LNCAP (cell line): ENCODE results near the gene SLC30A7.

ENCODE experiments used
- TF ChIP-seq, protein P1 (sequence below): fragments of 450-650 bp; IDR thresholded peaks from 2 replicates; pipeline ENCODE4 v1.5.1; 2017; ENCODE audit warnings: mild to moderate bottlenecking

Gene SLC30A7

DNA sequence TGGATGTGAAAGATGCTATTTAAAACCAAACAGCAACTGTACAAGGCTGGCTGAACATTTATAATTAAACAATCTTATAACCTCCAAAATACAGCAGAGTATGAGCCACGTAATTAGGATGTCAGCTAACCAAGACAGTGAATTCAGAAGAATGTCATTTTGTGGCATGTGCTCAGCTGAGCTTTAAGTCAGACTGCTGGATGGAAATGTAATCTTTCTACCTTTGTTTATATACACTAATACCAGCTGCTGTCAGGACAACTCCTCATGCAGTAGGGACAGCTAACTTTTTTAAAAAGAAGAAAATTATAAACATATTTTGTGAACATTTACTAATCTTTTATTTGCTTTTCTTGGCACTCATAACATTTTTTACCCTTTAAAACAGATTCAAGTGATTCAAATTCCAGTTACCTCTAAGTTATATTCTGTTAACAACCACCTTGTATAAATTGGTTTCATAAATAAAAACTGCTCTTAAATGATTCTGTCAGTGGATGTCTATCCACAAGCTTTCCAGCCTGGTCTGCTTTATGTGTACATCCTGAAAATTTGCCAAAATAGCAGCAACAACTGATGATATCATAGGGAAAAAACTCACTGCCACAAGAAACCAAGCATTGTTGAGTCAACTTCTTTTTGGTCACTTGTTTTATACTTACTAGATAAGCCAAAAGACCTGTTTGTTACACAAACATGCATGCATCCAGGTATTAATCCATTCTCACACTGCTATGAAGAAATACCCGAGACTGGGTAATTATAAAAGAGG, 93.6 kb downstream of the SLC30A7 start:
- TF ChIP-seq, protein P1, sequence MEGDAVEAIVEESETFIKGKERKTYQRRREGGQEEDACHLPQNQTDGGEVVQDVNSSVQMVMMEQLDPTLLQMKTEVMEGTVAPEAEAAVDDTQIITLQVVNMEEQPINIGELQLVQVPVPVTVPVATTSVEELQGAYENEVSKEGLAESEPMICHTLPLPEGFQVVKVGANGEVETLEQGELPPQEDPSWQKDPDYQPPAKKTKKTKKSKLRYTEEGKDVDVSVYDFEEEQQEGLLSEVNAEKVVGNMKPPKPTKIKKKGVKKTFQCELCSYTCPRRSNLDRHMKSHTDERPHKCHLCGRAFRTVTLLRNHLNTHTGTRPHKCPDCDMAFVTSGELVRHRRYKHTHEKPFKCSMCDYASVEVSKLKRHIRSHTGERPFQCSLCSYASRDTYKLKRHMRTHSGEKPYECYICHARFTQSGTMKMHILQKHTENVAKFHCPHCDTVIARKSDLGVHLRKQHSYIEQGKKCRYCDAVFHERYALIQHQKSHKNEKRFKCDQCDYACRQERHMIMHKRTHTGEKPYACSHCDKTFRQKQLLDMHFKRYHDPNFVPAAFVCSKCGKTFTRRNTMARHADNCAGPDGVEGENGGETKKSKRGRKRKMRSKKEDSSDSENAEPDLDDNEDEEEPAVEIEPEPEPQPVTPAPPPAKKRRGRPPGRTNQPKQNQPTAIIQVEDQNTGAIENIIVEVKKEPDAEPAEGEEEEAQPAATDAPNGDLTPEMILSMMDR, result no peak

DNA sequence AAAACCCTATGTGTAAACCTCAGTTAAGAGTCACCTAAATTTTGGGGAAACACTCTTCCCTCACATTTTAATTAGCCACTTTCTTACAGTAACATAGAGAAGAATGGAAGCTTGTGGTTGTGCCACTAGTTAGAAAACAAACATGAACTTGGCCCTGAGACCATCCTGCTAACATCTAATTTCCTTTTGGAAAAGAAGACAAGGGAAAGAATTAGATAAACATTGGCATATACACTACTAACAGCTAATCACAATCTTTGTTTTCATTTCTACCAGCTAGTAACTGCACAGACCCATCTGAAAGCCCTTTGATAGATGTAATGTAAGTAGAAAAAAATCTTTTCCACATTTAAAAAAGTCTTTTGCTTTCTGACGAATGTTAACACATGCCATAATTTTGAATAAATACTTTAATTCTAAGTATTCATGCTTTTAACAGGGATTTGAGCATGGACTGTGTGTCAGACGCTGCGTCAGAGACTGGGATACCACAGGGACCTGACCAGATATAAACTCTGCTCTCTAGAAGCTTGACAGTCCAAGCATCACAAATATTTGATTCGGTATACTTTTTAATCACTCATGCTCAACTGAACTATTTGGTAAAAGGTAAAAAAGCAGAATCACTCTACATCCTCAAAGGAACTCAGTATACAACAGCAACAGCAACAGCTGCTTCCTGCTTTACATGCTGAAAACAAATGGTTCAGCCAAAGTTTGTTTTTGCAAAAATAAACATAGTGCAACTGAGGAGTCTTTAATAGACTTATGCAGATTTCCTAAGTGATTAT, 99.5 kb downstream of the SLC30A7 start:
- TF ChIP-seq, protein P1, result no peak

DNA sequence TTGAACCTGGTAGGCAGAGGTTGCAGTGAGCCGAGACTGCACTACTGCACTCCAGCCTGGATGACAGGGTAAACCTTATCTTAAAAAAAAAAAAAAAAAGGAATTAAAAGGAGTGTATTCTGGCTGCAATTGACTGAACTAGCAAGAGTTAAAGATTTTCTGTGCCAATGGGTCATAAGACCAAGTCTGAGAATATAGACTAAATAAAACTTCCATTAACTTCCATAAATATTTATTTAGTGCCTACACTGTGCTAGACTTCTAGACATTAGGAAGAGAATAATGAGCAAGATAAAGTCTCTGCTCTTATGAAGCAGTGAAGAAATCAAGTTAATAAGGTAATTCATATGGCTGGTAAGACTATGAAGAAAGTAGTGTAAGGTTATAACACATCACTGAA, 102.5 kb downstream of the SLC30A7 start:
- TF ChIP-seq, protein P1, result no peak

DNA sequence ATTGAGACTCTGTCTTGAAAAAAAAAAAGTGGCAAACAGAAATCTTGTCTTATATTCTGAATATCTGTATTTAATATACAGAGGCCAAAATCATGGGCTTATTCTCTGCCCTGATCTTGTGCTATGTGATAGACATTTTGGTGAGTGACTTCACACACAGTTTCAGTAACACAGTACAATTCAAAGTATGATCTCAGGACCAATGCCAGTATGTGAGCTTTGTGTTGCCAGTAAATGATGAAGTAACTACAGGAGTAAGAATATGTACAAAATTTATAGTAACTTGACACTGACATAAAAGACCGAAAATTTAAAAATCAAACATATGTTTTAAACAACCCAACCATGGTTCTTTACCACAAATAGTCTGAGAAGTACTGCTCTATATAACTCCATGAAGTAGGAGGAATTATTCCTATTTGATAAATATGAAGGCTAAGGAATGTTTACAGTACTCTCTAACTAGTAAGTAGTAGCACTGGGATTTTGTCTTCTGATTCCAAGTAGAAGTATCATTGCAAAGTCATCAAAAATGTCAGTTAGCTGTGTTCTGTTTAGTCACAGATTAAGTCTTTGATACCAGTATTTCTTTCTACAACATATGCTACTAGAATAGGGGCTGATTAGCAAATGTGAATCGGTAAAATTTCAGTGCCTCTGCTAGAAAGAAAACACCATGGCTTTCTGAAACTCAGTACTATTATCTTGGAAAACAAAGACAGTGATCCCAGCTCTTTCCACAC, 104.4 kb downstream of the SLC30A7 start:
- TF ChIP-seq, protein P1, result no peak

DNA sequence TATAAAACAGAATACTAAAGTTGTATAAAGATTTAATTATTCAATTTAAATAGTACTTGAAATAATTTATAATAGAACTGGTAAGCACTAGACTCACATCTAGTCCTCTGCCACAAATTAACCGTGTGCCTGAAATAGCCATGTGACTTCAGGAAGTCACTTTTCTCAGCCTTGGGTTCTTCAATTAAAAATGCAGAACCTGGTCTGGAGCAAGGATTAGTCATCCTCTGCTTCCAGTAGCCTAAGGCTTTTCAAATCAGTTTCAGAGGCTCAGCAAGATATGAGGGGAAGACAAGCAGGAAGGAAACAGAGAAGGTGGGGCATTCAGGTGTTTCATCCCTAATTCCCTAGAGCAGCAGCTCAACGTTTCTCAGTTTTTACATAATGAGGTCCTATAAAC, 106.7 kb downstream of the SLC30A7 start:
- TF ChIP-seq, protein P1, result no peak

DNA sequence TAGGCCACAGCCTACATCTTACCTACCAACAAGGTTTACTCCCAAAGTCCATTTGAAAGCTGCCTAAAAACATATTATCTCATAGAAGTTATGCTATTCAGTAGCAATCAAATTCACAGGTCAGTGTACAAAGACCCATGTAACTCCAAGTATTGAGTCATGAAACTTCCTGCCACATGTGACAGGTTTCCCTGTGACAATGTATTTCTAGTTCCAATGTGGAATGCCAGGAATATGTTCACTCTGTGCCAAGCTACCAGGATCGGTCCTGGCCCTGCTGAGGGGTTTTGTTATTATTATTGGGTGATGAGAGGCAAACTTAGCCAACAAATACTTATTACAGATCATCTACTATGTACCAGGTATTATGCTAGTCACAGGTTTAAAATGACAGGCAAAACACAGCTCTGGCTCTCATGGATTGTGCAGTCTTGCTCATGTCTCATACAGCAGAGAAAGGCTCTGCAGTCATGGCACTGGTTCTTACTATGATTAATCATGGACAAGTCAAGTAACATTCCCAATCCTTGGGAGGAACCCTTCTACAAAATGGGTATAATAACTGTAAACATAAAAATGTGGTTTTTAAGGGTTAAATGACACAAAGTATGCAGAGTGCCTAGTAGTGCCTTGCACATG, 107.2 kb downstream of the SLC30A7 start:
- TF ChIP-seq, protein P1, result no peak

DNA sequence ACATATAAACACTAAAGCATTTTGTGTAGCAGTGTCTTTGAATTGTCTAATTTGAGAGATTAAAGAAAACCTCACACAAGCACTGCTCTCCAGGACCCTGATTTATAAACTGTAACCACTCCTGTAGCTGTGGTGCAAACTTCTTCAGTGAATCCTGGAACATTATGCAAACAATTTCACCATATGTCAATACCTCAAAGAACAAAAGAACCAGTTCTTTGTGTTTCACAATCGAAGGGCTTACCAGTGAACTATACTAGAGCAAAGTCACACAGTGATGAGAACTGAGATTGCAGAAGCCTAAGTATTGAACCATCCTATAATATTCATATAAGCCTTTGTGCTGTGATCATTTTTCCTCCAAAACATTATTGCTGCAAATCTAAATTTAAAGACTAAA, 108.2 kb downstream of the SLC30A7 start:
- TF ChIP-seq, protein P1, result no peak
